ENCODE results near the gene LAMB1.
"Not testable (repeated sequence)": the region's sequence is repeated elsewhere in the genome, so short reads cannot be mapped to it uniquely, and the experiment has no call there.

The LAMB1 gene

GRCh38 chr7:107939573-107940489, 63.1 kb downstream of the LAMB1 start:
- DNase-seq, result no peak

- DNase-seq, result no peak
Measured at GRCh38 chr7:107938456-107939250, 64.3 kb downstream of the LAMB1 start.

- DNase-seq, result no peak
Measured at GRCh38 chr7:107937531-107937930, 65.4 kb downstream of the LAMB1 start.

GRCh38 chr7:107936312-107936711, 66.6 kb downstream of the LAMB1 start:
- no peak for DNase-seq

- no peak for DNase-seq
Measured at GRCh38 chr7:107934991-107935770, 67.8 kb downstream of the LAMB1 start.

GRCh38 chr7:107933386-107934013, 69.5 kb downstream of the LAMB1 start:
- no peak for DNase-seq

GRCh38 chr7:107932805-107933204, 70.2 kb downstream of the LAMB1 start:
- DNase-seq, result no peak

GRCh38 chr7:107931740-107932515, 71.0 kb downstream of the LAMB1 start:
- no peak for DNase-seq

- DNase-seq, result no peak
Measured at GRCh38 chr7:107926481-107926880, 76.5 kb downstream of the LAMB1 start.

GRCh38 chr7:107924841-107925504, 78.0 kb downstream of the LAMB1 start:
- no peak for DNase-seq

GRCh38 chr7:107922886-107923285, 80.1 kb downstream of the LAMB1 start:
- DNase-seq, result no peak

GRCh38 chr7:107921826-107922225, 81.1 kb downstream of the LAMB1 start:
- not testable (repeated sequence) for DNase-seq

- DNase-seq, result no peak
Measured at GRCh38 chr7:107920048-107920772, 82.8 kb downstream of the LAMB1 start.

- DNase-seq, result no peak
Measured at GRCh38 chr7:107918948-107919347, 84.0 kb downstream of the LAMB1 start.

GRCh38 chr7:107917763-107918651, 85.0 kb downstream of the LAMB1 start:
- no peak for DNase-seq

- DNase-seq, result no peak
Measured at GRCh38 chr7:107915541-107915940, 87.4 kb downstream of the LAMB1 start.

GRCh38 chr7:107914831-107915230, 88.1 kb downstream of the LAMB1 start:
- DNase-seq, result no peak

- DNase-seq, result no peak
Measured at GRCh38 chr7:107913851-107914250, 89.1 kb downstream of the LAMB1 start.

GRCh38 chr7:107911981-107912380, 91.0 kb downstream of the LAMB1 start:
- DNase-seq, result no peak

All from stimulated activated naive CD4-positive, alpha-beta T cell treated with Interleukin-2 at 50 U/mL for 16 hours (primary cell).